NB4 (cell line): Measurements from ENCODE around the gene NR2F1-AS1.

Experiments used
- DNase-seq: peaks from one replicate; pipeline ENCODE4 v3.0.0; 2010; ENCODE audit warnings: low read depth
- H3K4me3 ChIP-seq: one replicate; pipeline ENCODE4 v1.5.1; 2011; ENCODE audit warnings: mild to moderate bottlenecking, low read depth, low read length, moderate library complexity
- MYC ChIP-seq: IDR thresholded peaks from 2 replicates; pipeline ENCODE4 v1.6.1; 2011; ENCODE audit warnings: low read depth, low read length
- POLR2A ChIP-seq: IDR thresholded peaks from 2 replicates; pipeline ENCODE4 v1.6.1; 2011; ENCODE audit warnings: mild to moderate bottlenecking; ENCODE audit not compliant: insufficient read length; ENCODE audit errors: extremely low read depth
- TF ChIP-seq, protein P1 (sequence below): IDR thresholded peaks from one replicate; pipeline ENCODE4 v1.5.1; 2012; ENCODE audit warnings: low read depth, low read length
- TF ChIP-seq, protein P2 (sequence below): IDR thresholded peaks from 2 replicates; pipeline ENCODE4 v1.6.1; 2011; ENCODE audit warnings: low read depth, low read length

NR2F1-AS1 gene

DNA sequence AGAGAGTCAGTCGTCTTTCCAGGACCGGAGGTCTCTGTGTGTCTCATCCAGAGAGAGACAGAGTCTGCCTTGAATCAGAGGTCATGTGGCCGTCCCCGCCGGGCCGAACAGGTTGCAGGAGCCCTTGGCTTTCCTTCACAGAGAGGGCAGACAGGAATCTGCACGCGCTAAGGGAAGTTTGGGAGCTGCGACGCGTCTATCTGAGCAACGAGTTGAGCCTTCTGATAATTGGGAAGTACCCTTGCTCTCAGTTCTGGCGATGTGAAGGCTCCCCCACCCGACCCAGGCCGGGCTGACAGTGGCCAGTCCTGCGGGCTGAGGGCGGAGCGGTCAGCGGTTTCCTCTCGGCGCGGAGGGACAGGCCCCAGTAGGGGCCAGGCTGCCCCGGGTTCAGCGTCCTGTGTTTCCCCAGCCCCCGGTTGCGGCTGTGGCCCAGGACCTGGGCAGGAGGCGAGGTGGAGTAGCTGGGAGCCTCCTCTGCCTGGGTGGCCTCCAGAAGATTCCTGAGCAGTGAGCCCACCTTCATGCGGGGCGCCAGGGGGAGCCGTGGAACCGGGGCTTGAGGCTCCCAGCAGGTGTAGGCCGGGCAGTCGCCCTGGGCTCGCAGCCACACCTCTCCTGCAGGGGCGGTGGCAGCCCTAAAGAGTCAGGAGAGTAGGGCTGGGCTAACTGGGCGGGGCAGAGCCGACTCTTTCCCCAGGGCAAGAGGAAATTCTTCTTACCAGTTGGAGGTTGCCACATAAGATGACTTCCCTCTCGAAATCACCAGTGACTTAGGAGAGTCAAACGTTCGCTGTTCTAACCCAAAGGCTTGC, 15.9 kb upstream of the NR2F1-AS1 start:
- H3K4me3 ChIP-seq = no peak overlapping the region
- peak; percentile 81 for DNase-seq
- TF ChIP-seq, protein P1, sequence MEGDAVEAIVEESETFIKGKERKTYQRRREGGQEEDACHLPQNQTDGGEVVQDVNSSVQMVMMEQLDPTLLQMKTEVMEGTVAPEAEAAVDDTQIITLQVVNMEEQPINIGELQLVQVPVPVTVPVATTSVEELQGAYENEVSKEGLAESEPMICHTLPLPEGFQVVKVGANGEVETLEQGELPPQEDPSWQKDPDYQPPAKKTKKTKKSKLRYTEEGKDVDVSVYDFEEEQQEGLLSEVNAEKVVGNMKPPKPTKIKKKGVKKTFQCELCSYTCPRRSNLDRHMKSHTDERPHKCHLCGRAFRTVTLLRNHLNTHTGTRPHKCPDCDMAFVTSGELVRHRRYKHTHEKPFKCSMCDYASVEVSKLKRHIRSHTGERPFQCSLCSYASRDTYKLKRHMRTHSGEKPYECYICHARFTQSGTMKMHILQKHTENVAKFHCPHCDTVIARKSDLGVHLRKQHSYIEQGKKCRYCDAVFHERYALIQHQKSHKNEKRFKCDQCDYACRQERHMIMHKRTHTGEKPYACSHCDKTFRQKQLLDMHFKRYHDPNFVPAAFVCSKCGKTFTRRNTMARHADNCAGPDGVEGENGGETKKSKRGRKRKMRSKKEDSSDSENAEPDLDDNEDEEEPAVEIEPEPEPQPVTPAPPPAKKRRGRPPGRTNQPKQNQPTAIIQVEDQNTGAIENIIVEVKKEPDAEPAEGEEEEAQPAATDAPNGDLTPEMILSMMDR = no peak
- TF ChIP-seq POLR2A = no peak

- no peak overlapping the region for H3K4me3 ChIP-seq
- DNase-seq = no peak
- TF ChIP-seq POLR2A = no peak
Observed at GRCh38 chr5:93596310-93596675, 15.3 kb upstream of the NR2F1-AS1 start.

GRCh38 chr5:93595420-93596147, 14.6 kb upstream of the NR2F1-AS1 start:
- no peak for DNase-seq
- H3K4me3 ChIP-seq = no peak overlapping the region
- TF ChIP-seq MYC (no peak), POLR2A (no peak)
- TF ChIP-seq, protein P1 = no peak
- TF ChIP-seq, protein P2, sequence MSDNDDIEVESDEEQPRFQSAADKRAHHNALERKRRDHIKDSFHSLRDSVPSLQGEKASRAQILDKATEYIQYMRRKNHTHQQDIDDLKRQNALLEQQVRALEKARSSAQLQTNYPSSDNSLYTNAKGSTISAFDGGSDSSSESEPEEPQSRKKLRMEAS = no peak

DNA sequence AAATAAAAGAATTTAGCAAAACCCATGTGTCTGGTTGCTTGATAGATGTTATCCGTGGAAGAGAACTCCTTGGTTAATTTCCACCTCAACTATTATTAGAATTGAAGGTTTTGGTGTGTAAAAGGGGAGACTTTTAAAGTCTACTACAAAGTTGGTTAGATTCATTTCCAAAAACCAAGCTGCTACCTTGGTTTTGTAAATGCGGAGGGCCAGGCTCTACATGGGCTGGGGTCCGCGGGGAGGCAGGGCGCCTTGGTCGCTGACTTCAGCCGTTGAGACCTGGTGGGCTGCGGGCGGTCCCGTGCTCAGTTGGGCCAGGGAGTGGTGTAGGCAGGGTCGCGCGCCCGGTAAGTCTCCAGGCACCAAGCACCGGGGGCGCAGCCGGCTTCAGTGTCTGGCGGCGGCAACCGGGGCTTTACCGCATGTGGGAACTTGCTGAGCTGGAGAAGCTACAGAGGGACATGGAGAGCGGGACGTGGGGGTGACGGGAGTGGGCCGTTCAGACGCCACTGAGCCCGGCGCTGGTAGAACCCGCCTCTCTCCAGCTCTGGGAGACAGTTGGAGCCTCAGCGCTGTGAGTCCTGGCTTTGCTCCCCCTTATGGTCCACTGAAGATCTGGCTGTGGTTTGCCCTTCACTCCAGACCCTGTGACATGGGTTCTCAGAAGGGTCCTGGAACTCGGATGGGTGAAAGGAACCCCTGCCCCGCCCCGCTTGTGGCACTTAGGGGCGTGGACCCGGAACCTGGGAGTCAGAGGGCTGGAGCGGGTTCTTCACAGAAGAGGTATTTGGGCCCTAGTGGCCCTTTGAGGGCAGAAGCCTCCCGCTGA, 13.8 kb upstream of the NR2F1-AS1 start:
- TF ChIP-seq, protein P1 = no peak
- TF ChIP-seq MYC (no peak), POLR2A (no peak)
- TF ChIP-seq, protein P2 = no peak
- no peak overlapping the region for H3K4me3 ChIP-seq
- DNase-seq = no peak

DNA sequence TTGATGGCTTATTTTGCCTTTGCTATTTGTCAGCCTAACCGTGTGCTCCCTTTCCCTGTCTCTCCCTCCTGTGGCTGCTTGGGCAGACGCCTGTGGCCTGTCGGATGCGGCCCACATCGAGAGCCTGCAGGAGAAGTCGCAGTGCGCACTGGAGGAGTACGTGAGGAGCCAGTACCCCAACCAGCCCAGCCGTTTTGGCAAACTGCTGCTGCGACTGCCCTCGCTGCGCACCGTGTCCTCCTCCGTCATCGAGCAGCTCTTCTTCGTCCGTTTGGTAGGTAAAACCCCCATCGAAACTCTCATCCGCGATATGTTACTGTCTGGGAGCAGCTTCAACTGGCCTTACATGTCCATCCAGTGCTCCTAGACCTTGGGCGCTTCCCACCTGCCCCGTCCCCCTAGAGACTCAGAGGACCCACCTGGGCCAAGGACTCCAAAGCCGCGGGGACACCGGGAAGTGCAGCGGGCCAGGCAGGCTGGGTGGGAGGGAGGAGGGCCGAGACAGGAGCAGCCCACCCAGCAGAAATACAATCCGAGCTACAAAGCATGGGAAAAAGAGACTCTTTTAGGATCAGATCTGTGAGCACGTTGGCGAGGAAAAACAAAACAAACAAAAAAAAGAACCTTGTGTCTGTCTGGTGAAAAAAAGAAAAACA, 12.6 kb upstream of the NR2F1-AS1 start:
- H3K4me3 ChIP-seq = no peak overlapping the region
- TF ChIP-seq MYC = no peak
- TF ChIP-seq, protein P2 = no peak
- TF ChIP-seq, protein P1 = no peak
- TF ChIP-seq POLR2A = no peak
- DNase-seq = no peak
